Epidermal melanocyte (primary cell): ENCODE measurements around the gene PLXNA2.

ENCODE experiments used
- DNase-seq: peaks from one replicate; pipeline ENCODE4 v3.0.0; 2011; ENCODE audit warnings: low spot score; ENCODE audit not compliant: insufficient read length

Gene PLXNA2

DNA sequence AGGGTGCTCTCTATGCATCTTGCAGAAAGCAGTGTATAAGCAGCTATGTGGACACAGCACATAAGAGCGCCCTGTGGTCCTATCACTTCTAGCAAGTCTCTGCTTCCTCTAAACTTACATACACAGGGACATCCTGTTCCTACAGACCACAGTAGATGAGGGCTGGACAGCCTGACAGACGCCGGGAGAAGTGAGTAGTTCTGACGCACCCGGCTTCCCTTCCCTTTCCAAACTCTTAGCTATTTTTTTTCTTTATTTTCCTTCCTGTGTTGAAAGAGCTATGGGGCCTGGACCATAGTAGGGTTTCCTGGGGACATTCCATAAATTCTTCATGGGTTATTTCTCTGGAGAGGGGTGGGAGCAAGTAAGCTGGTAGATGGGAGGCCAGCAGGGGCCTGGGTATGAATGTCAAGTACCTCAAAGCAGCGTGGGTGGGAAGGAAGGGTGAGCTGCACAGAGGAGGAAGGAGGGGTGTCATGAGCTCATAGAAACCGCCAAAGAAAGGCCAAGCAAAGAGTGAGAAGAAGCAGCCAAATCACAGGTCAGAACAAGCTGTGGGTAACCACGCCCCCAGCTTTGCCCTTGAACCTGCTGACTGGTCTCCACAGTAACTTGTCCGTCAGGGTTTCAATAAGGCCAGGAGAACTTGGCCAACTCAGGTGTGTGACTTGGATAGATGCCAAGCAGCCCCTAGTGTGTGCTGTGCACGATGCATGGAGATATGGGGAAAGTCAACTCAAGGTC lies 36.6 kb downstream of the PLXNA2 start:
- DNase-seq = no peak

DNA sequence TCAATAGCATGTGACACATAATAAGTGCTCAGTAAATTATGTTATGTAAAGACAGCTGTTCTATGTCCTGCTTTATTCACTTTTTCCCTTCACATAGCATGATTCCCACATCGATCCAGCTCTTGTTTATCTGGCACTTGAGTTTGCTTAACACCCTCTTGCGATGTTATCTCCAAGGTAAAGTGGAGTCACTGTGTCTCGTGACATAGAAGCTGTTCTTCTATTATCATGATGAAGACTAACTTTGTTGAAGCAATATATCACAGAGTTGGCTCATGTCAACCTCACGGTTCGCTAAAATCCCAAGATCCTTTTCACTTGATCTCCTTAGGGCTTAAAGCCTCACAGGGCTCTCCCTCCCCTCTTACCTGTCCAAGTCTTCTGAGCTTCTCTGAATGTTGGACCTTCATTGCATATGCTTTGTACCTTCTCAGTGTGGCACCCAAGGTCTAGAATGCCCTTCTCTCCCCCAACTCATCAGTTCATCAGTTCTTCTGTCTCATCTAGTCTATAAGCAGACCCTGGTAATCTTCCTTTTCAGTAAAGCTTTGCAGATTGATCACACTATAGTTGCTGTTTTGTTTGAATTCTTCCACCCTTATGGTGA lies 38.0 kb downstream of the PLXNA2 start:
- no peak for DNase-seq

DNA sequence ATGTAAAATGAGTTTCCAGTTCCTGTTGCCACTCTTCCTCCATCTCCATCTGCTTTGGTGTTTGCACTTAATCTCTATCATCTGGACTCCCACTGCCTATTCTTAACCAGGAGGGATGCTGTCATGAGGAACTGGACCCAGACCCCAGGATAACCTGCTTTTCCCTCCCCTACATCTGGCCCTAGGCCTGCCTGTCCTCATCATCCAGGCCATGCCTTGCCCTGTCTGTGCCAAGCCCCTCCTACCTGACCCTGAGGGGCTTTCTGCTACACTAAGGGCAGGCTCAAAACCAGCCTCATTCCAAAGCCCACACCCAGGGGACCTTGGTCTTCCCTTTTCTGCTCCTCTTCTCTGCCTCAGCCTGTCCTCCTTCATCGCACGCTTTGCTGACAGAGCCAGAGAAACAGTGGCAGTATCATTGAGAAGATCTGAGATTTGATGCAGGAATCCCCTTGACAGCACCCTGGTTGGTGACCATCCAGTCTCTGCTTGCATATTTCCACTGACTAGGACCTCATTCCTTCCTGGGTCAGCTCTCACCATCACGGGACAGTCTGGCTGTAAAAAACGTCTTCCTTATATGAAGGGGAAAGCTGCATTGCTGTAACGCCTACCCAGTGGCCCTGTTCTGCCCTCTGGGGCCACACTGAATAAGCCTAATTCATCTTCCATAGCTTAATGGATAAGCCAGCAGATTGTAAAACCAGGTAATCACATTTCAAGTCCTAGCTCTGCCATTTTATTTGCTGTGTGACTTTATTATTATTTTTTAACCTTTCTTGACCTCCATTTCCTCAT lies 38.8 kb downstream of the PLXNA2 start:
- DNase-seq = no peak

DNA sequence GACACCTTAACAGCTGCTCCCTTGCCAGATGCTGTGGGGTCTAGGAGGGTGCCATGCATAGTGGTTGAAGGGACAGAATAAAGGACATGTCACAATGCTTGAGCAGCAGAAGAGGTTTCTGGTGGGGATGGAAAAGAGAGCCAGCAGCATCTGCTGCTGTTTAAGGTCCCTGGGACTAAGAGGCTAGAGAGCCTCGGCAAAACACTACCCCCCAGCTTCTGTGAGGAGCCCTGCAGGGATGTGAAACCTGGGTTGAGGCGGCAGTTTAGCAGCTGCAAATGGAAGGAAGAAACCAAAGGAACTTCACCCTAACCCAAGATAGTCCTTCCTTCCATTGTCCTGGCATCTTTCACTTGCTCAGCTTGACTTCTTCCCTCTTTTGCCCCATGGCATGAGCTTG lies 39.4 kb downstream of the PLXNA2 start:
- DNase-seq = no peak

DNA sequence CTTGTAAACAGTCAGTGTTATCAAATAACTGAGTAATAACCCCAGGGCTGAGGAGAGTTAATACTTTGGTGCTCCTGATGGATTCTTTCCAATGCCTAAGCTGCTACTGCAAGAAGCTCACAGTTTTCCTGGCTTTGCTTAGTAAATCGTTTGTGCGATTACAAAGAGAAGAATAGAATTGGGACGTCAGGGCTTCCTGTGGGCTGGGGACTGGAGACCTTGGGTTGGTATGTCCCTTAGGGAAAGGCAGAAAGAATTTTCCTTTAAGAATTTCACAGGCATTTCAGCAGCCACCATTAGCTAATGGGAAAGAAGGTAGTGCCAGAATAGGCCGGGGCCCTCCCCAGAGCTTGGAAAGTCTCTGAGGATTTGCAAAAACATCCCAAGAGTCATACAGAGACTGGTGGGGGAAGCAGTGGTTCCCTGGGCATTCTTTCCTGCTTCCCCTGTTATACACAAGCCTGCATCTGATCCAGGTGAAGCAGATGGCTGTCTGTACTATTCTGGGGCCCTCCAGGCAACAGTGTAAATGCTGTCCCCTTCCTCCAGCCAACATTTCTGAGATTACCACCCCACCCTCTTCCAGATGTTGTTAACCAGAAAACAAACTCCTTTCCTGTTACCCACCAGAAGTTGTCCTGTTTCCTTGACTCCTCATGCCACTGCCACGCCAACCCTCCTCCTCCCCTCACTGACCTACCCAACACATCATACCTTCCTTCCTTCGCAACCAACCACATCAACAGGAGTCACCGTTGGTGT lies 40.2 kb downstream of the PLXNA2 start:
- DNase-seq = no peak

DNA sequence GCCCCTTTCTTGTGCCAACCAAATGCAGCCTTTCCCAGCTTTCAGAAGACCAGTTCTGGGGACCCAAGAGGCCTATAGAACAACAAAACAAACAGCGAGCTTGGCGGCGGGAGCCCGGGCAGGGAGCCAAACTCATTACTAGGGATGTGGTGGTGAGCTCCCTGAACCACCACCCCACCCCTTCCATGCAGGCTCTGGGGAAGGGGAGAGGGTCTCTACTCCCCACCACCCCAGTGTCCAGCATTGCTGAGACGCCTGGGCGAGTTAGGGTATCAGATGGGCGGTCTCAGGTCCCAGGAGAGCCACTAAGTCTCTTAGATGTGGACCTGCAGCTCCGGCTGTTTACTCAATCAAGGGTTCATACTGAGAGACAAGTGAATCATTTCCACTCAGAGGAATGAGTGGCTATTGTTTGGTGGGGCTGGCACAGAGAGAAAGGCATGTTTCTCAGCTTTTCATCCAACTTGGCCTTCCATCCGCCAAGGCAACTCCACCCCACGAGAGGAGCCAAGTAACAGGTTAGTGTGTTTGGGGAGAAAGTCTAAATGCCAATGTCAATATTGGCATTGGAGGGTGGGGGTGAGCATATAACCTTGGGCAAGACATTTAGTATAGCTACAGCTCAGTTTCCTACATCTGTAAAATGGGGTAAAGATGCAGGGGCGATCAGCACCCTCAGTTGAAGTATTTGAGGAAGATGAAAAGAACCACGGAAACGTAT lies 40.9 kb downstream of the PLXNA2 start:
- no peak for DNase-seq

DNA sequence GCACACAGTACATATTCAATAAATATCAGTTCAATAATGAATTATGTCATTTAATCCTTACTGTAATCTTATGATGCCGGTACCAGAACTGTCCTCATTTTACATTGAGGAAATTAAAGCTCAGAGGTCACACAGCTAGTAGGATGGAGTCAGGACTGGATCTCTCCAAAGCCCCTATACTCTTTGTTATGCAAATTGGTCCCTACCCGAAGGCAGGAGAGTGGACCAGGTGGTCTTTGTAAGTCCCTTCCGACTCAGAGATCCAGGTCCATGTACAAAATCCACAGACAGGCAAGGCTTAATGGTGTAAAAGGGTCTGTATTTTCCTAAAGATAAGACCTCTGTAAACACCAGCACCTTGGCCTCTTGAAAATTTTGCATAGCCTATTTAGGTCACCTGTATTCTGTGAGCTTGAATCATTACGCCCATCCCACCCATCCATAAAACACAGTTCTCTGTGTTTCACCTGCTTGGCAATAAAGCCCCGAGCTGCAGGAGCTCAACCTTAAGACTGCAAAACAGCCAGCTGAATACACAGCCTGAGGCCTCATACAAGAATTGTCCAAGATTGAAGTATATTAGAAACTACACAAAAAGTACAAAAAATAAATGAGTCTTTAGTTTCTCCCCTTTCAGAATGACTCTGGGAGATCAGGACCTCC lies 41.7 kb downstream of the PLXNA2 start:
- DNase-seq = no peak

DNA sequence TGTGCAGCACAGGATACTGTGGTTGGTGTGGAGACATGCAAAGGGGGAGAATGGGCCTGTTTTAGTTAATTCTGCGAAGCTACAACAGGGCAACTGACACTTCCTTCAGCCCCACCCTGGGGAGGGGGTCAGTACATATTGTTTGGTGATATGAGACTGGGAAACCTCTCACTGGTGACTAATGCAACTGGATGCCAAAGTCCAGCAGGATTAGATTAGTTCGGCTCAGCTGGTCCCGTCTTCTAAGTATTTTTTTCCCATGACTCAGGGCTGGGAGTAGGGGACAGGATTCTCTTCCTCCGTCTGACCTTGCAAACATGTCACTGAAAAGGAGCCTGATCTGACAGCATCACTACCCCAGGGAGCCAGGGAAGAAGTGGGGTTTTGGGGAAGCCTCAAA lies 43.0 kb downstream of the PLXNA2 start:
- peak; percentile 58 for DNase-seq

DNA sequence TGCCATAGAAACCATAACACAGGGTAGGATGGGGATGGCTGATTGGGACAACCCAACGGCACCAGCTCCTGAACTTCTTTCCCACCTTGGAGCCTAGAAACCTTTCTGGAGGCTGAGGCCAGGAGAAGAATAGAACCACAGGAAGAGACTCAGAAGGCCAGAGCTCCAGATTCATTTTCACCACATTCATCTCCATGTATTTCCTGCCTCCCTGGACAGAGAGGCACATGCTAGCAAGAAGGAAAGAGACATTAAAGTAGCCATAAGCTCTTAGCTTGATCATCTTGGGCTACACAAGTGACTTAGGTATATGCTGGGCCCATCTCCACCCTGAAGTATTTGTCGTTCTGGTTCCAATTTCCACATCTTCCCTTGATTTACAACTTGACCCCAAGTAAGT lies 44.1 kb downstream of the PLXNA2 start:
- DNase-seq = no peak

DNA sequence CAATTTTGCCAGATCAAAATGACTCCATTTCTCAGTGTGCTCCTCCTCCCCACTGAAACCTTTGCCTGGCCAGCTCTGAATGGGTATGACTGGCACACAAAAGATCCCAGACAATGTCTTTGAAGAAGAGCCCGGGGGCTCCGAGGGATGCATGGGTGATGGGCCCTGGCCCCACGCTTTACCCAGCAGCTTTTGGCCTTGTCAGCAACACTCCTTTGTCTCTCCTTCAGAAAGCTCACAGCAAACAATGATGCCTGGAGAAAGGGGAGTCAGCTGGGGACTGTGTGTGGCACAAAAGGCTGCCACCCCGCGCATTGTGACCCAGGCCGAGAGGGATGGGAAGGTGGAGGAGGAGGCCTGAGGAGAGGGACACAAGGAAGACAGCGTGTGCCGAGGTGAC lies 45.9 kb downstream of the PLXNA2 start:
- no peak for DNase-seq

DNA sequence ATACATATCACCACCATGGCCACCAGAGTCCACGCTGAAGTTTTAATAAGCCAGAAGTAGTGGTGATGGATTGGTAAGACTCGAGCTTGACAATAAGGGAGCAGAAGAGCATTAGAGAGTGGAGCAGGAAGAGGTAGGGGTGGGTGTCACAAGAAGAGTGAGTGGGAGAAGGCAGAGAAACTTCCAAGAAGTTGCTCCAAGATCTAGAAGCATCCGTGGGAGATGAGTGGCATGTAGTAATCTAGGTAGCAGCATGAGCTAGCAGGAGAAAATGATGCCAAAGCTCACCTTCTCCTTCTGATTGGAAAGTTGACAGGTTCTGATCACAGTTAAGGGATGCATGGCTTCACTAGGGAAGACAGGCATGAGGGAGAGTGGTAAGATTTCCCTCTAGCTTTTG lies 49.2 kb downstream of the PLXNA2 start:
- DNase-seq = no peak

DNA sequence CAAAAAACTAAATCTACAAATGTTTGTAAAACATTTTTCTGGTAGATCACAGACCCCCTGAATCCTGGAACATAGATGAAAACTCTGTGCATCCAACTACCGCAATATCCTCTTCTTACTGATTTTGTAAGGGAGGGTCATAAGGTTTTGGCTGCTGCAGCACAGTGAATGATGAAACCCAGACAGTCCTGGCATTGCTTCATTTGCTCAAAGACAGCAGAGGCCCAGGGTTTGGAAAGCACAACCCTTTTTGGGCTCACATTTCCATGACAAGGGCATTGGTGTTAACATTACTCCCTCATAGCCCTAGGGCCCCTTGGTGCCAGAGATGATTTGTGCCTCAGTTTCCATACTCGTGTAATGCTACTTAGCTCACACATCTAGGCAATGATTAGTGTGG lies 51.2 kb downstream of the PLXNA2 start:
- DNase-seq = no peak

DNA sequence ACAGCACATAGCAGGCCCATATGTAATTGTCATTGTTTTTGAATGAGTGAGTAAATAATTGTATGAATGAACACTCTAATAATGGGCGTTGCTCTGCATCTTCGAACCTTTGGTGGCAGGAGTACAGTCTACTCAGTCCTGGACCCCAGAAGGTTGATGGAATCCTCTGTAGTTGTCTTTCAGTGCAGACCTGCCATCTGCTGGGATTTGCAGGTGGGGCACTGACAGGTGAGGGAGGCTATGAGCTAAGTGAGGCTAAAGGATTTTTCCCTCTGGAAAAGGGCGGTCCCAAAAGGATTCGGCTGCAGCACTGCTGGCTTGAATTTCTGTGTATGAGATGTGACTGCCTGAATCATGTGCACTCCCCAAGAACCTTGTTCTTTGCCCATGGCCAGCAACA lies 53.4 kb downstream of the PLXNA2 start:
- no peak for DNase-seq

DNA sequence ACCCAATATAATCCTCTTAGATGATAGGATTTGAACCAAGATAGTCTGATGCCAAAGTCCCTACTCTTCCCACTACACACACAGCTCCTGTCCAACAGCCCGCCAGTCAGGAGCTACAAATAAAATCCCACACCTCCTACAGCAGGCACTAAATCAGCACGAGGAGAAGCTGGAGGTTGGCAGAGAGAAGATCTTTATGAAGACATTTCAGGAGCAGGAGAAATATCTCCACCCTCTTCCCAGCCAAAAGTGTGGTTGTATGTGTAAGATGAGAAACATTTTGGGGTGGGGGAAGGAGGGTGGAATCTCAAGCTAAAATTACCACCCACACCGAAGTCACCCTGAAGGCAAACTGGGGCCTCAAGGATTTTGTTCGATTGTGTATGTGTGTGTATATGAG lies 54.5 kb downstream of the PLXNA2 start:
- DNase-seq = no peak

DNA sequence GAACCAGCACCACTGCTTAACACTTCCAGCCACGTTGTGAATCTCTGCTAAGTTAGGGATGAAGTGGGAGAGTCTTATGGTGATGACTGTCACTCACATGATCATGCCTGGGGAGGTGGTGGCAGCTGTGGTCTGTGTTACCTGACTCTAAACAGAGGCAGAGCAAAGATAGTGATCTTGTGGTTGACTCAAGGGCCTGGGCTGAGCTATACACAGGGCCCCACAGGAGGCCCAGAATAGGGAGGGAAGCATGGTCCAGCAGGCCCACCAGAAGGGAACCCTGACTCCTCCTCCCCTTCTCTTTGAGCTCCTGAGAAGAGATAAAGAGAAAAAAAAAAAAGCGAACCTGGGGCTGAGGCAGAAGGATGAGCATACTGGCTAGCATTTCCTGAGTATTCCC lies 55.0 kb downstream of the PLXNA2 start:
- DNase-seq = no peak

DNA sequence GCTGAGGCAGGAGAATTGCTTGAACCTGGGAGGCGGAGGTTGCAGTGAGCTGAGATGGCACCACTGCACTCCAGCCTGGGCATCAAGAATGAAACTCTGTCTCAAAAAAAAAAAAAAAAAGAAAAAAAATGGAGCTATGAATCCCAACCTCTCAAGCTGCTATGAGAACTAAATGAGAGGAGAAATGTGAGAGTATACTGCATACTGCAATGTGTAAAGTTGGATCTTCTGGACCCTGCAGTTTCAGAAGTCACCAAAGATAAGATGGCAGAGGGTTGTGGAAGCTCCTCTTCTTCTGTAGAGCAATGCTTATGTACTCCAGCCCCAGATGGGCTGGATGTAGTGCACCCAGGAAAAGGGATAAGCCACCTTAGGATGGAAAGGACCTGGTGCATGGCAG lies 55.6 kb downstream of the PLXNA2 start:
- no peak for DNase-seq

DNA sequence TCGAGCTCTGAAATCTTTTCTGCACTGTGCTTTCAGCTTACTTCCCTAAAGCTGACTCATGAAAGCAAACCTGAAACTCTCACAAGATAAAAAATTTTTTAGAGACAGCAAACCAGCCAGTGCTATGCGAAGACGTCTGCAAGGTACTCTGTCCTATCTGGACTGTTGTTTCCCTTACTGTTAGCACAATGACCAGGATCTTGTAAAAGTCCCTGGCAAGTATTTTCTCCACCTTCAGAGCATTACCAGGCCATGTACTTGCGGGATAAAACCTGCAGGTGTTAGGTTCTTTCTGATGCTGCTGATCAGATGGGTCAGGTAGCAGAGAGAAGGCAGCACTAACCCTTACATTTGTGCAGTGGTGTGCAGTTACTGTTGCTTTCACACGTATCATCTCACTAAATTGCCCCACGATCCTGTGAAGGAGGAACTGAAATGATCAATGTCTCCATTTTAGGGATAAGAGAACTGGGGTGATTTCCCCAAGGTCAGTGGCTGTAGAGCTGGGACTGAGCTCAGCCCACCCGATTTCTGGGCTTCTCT lies 56.6 kb downstream of the PLXNA2 start:
- DNase-seq = no peak

DNA sequence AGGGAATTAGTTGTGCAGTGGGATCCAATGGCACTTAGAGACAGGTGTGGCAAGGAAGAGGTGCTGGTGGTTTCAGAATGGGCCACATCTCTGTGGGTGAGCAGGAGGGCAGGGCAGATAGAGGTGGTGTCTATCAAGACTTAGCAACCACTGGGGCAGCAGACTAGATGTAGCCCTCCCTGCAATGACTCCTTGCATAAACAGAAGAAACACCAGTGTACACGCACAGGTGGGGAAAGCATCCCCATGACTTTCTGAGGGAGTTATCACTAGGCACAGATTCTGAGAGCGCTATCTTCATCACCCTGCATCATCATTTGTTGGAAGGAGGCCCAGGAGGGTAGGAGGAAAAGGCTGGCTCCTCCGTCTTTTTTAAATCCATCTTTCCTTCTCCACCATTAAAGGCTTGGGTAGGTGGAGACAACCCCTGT lies 58.4 kb downstream of the PLXNA2 start:
- DNase-seq = no peak

DNA sequence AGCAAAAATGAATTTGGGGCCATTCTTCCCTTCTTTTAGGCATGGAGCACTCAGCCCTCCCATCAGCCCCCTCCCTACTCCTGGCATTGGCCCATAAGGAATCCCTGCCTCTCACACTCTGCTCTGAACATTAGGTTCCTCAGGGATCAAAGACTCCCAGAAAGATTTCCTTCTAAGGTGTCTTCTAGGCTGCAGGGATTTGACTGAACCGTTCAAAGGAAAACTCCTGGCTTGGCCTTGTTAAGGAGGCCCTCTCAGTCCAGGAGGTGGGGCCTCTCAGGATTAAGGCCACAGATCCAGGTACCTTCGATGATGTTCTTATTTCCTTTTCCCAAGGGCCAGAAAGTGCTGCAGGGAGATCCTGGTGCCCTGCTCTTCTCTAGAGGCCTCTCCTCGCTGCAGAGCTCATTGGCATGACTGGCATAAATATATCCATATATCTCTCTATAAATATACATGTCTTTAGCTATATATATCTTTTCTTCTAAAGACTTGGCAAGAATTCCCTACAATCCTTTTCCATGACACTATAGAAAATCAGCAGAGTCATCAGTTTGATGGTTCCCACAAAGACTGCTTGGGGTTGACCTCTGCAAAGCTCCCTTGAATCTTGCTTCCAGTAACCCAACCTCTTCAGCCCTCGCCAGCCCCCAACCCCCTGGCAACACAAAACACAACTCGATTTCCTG lies 59.1 kb downstream of the PLXNA2 start:
- DNase-seq = no peak
